GM15510 (cell line): ENCODE measurements around the gene COMTD1.

Experiments used
- POLR2A ChIP-seq: IDR thresholded peaks from 3 replicates; pipeline ENCODE4 v1.6.1; 2011; ENCODE audit warnings: borderline replicate concordance; ENCODE audit not compliant: insufficient read length; ENCODE audit errors: extremely low read depth

The COMTD1 gene

DNA sequence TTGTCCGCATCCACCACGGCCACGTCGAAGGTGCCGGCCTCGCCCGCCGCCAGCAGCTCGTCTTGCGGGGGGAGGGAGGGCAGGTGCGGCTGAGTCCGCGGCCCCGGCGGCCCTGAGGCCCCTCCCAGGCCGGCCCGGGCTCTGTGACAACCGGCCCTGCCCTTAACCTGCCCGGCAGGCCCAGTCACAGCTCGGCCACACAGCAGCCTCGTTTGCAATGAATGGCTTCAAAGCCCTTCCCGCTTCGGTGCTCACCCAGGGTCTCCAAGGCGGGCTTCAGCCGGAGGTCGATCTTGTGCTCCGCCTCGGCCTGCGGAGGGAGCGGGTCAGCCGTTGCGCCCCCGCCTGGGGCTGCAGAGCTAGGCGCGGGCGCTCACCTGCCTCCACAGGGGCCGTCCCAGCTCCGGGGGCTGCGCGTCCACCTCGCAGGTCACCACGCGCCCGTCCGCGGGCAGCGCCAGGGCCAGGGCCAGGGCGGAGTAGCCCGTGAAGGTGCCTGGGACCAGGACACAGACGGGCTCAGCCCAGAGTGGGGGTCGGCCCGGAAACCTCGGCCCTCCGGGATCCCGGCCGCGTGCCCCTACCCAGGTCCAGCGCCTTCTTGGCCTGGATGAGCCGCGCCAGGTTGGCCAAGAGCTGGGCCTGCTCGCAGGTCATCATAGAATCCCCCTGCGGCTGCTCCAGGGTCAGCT lies 928 bp downstream of the COMTD1 start:
- no peak for TF ChIP-seq POLR2A

DNA sequence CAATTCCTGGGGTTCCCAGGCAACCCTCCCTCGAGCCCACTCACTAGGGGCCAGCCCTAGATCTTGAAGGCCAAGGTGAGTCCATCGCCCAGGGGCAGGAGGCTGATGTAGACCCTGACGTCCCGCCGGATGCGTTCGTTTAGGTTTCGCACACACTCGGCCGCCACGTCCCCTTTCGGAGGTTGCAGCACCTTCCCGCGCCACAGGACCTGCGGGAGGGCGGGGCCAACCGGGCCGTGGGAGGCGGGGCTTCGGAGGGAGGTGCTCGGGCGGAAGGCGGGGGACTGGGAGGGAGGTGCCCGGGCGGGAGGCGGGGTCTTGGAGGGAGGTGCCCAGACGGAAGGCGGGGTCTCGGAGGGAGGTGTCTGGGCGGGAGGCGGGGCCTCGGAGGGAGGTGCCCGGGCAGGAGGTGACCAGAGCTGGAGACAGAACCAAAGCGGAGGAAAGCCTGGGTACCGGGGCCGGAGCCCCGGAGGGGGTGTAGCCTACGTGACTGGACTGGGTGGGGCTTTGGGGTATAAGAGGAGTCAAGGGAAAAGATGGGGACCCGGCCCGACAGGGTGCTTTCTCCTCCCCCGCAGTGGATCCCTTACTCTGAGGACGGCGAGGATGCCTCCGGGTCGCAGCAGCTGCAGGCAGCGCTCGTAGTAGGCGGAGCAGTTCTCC lies 1.6 kb downstream of the COMTD1 start:
- TF ChIP-seq POLR2A = peak; percentile 41

GRCh38 chr10:75233444-75234016 lies 2.2 kb downstream of the COMTD1 start:
- TF ChIP-seq POLR2A = no peak

- no peak for TF ChIP-seq POLR2A
These were observed 3.8 kb downstream of the COMTD1 start for GRCh38 chr10:75231672-75232581.

DNA sequence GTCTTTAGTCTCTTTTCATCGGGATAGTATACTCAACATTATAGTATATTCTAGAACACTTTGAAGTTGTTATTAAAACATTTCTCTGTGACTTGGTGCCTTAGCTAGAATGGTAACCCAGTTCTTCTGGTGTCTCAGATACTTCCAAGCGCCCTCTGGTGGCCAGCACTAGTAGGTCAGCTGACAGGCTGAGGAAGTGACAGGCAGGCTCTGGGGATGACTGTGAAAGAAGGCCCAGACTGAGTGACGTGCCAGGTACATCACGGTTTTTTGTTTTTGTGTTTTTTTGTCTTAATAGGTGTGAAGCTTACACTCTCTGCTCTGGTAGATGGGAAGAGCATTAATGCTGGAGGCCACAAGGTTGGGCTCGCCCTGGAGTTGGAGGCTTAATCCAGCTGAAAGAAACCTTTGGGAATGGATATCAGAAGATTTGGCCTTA lies 5.1 kb downstream of the COMTD1 start:
- no peak for TF ChIP-seq POLR2A

GRCh38 chr10:75229971-75230370 lies 5.8 kb downstream of the COMTD1 start:
- no peak for TF ChIP-seq POLR2A

DNA sequence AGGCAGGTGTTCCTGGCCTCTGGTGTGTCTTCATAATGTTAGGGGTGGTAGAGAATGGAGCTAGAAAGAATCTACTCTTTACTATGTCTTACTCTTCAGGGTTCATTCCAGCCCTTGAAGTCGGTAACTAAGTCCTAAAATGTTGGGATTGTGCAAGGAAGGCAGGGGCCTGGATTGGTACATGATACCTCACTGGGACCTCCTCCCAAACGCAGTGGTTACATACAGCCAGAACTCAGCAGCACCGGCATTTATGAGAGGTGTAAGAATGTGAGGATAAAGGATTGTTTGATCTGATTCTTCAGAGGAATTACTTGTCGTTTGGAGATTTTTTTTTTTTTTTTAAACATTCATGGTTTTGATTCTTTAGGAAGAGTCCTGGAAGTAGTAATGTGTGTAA lies 6.9 kb downstream of the COMTD1 start:
- TF ChIP-seq POLR2A = no peak

GRCh38 chr10:75228278-75228677 lies 7.5 kb downstream of the COMTD1 start:
- no peak for TF ChIP-seq POLR2A

GRCh38 chr10:75226656-75227055 lies 9.1 kb downstream of the COMTD1 start:
- TF ChIP-seq POLR2A = no peak

GRCh38 chr10:75226095-75226494 lies 9.7 kb downstream of the COMTD1 start:
- TF ChIP-seq POLR2A = no peak

DNA sequence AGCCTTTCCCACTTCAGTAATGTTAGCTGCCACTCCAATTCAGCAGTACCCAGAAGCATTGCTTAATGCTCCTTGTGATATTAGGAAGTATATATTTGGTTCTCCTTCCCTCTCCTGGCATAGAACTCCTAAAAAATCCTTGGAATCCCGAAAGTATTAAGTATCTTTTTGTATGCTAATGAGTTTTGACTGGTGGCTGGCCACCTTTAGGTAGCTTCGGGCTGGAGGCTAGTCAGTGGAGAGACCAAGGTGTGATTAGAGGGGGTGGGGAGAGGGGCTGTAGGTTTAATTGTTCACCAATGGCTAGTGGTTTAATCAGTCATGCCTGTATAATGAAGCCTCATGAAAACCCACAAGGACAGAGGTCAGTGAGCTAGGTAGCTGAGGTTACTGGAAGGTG lies 12.2 kb downstream of the COMTD1 start:
- TF ChIP-seq POLR2A = no peak

GRCh38 chr10:75220274-75220673 lies 15.5 kb downstream of the COMTD1 start:
- TF ChIP-seq POLR2A = no peak

DNA sequence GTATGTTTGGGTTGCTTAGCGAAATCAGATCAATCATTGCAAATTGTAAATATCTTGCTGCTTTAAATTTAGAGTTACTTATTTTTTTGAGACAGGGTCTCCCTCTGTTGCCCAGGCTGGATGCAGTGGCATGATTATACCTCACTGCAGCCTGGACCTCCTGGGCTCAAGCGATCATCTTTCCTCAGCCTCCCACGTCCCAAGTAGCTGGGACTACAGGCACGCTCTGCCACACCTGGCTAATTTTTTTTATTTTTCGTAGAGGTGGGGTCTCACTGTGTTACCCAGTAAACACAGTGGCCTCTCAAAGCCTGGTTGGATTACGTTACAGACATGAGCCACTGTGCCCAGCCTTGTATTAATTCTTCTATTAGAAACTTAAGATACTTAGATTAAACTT lies 23.4 kb downstream of the COMTD1 start:
- TF ChIP-seq POLR2A = no peak

GRCh38 chr10:75211007-75211691 lies 24.6 kb downstream of the COMTD1 start:
- no peak for TF ChIP-seq POLR2A
